ENCODE data around the gene TRMT11.

GRCh38 chr6:126063512-126064146 lies 77.3 kb downstream of the TRMT11 start:
- TF ChIP-seq, protein P1, sequence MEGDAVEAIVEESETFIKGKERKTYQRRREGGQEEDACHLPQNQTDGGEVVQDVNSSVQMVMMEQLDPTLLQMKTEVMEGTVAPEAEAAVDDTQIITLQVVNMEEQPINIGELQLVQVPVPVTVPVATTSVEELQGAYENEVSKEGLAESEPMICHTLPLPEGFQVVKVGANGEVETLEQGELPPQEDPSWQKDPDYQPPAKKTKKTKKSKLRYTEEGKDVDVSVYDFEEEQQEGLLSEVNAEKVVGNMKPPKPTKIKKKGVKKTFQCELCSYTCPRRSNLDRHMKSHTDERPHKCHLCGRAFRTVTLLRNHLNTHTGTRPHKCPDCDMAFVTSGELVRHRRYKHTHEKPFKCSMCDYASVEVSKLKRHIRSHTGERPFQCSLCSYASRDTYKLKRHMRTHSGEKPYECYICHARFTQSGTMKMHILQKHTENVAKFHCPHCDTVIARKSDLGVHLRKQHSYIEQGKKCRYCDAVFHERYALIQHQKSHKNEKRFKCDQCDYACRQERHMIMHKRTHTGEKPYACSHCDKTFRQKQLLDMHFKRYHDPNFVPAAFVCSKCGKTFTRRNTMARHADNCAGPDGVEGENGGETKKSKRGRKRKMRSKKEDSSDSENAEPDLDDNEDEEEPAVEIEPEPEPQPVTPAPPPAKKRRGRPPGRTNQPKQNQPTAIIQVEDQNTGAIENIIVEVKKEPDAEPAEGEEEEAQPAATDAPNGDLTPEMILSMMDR (IDR thresholded peaks at IDR 0.05), result no peak
- TF ChIP-seq POLR2A (IDR thresholded peaks at IDR 0.05), result no peak
- no peak for TF ChIP-seq EP300 (IDR thresholded peaks at IDR 0.05)
